LNCAP (cell line): ENCODE results near the gene ZNF516.

ENCODE experiments used
- TF ChIP-seq, protein P1 (sequence below): fragments of 450-650 bp; IDR thresholded peaks from 2 replicates; pipeline ENCODE4 v1.5.1; 2017; ENCODE audit warnings: mild to moderate bottlenecking

Gene ZNF516

DNA sequence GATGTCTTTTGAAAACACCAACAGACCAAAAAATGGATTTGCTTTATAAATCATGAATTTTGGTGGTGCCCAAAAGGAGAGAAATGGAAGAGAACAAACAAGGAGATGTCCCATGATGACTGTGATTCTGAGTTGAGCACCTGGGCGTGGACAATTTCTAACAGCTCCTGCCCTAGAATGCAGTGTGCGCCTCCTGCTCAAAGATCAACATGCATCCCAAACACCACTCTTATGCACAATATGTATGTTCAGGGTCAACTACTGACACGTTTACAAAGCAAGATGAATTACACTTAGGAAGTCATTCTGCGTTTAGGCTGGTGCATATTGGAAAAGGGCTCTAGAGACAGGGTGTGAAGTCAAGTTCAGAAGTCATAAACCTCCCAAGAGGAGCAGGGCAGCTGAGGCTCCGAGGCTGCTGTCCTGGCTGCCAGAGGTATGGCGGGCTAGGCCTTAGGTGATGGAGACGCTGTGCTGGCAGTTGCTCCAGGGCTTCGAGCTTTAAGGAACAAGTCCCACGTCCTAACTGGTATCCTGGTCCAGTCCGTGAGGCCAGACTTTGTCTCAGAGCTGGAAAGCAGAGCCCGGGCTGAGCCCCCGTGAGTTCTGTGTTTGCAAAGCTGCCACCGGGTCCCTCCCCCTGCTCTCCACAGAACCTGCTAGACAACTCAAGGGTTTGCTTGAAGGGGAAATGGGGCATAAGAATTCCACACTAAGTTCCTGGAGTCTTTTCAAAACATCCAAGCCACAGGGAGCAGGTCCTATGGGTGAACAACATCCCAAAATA, 74.0 kb downstream of the ZNF516 start:
- TF ChIP-seq, protein P1, sequence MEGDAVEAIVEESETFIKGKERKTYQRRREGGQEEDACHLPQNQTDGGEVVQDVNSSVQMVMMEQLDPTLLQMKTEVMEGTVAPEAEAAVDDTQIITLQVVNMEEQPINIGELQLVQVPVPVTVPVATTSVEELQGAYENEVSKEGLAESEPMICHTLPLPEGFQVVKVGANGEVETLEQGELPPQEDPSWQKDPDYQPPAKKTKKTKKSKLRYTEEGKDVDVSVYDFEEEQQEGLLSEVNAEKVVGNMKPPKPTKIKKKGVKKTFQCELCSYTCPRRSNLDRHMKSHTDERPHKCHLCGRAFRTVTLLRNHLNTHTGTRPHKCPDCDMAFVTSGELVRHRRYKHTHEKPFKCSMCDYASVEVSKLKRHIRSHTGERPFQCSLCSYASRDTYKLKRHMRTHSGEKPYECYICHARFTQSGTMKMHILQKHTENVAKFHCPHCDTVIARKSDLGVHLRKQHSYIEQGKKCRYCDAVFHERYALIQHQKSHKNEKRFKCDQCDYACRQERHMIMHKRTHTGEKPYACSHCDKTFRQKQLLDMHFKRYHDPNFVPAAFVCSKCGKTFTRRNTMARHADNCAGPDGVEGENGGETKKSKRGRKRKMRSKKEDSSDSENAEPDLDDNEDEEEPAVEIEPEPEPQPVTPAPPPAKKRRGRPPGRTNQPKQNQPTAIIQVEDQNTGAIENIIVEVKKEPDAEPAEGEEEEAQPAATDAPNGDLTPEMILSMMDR: no peak

DNA sequence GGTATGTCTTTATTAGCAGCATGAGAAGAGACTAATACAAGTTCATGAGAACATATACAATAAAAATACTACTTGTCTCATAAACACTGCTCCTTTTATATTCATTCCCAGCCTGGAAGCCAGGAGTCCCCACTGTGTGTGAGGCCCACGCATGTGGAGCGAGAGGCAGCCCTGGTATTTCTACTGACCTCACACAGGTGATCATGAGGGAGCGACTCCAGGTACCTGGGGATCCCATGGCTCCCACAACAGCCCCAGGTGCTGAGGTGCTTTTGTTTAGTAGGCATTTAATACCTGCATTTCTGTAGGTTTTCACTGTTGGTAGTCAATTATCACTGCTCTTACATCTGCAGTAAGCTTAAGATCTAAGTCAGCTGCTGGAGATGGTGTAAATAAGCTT, 75.2 kb downstream of the ZNF516 start:
- TF ChIP-seq, protein P1: no peak

DNA sequence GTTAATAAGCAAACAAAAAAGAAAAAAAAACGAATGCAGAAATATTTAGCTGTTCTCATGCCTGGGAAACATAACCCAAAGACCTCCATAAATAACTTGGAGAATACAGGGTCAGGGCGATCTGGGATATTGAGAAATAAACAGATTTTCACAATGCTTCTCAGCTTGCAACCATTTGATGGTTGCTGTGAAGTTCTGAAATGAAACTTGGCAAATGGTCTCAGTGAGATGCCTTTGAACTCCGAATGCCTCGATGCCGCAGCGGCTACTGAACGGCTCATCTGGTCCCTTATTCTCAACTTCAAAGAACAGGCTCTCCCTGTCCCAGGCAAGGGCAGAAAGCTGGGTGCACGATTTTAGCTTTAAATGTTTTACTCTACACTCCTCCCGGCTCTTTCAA, 78.1 kb downstream of the ZNF516 start:
- TF ChIP-seq, protein P1: no peak

DNA sequence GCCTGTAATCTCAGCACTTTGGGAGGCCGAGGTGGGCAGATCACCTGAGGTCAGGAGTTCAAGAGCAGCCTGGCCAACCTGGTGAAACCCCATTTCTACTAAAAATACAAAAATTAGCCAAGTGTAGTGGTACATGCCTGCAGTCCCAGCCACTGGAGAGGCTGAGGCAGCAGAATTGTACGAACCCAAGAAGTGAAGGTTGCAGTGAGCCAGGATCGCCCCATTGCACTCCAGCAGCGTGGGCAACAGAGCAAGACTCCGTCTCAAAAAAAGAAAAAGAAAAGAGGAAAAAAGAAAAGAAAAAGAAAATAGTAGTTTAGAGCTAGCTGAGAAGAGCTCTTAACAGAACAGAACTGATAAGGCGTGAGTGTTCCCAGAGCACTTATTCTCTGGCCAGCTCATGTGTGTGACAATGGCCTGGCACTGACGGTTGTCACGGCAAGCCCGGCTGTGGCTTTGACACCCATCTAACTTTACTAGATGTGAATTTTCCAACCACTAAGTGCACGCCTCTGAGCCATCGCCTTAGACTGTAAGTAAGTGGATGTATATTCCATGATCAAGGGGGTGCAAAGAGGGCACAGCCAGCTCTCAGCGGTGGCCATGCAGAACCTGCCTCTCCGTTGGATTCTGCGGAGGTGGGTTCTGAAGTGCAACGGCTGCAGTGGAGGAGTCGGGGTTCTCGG, 80.0 kb downstream of the ZNF516 start:
- TF ChIP-seq, protein P1: no peak

DNA sequence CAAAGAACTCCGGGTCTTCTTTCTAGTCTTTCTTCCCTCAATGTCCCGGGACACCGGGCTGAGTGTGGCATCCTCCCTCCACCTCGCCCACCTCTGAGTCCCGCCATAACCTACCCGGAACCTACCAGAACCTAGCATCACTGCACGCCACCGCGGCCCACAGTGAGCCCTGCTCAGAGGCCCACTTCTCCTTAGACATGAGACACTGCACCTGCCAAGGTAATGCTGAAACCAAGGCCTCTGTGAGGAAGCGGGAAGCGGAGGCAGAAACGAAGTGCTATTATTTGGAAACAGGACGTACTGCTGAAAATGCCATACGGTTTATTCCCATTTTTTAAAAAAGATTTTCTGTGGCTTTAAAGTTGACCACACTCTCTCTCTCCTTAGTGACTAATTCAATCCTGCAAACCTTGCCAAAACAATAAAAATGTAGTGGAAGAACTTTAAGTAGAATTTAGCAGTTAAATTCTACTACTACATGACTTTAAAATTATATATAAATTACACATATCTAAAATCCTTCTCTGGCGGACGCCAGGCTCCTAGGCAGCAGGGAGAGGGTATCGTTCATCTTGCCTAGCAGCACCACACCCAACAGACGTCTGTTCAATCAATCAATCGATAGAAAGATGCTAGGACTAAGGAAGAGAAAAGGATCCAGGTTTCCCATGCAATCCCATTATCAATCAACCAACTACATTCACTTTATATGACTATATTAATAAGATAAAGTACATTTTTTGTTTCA, 82.0 kb downstream of the ZNF516 start:
- TF ChIP-seq, protein P1: no peak

DNA sequence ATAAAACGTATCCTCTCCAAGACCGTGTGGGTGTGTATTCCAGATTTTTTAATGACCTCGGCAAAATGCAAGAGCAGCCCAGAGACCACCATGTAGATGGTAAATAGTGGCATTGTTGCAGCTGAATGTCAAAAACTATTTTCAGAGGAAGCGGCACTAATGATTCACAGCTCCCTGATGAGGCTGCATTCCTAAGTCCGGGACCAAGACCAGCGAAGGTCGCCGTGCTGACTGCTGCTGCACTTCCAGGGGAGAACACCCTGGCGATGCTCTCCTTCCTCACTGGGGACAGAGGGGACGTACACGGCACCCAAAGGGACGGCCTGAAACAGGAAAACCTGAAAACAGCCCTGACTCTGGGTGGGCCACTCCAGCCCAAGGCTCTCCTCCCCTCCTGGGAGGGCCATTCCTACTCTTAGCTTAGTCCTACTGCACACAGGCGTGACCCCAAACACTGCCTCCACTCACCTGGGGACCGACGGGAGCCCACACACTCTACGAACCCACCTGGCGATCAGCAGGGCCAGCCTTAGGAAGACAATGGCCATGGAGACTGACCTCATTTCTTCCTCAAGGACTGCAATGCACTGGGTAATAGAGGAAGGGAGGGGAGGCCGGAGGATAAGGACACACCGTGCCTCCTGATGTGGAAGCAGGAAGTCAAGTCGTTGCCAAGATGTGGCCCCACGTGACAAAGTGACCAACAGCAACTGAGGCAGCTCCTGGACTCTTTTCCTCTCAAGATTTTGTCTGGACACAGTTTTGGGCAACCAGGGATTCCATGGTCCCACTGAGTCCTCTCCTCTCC, 82.8 kb downstream of the ZNF516 start:
- TF ChIP-seq, protein P1: no peak
